HG03457 (cell line): Measurements from ENCODE around the gene CXorf49.
"Not testable (repeated sequence)": the region's sequence is repeated elsewhere in the genome, so short reads cannot be mapped to it uniquely, and the experiment has no call there.

Experiments
- ATAC-seq: cut with Tn5 transposase; IDR thresholded peaks from one replicate; pipeline ENCODE4 v1.9.1; 2021; ENCODE audit warnings: moderate number of reproducible peaks; ENCODE audit not compliant: unreplicated experiment

The CXorf49 gene

DNA sequence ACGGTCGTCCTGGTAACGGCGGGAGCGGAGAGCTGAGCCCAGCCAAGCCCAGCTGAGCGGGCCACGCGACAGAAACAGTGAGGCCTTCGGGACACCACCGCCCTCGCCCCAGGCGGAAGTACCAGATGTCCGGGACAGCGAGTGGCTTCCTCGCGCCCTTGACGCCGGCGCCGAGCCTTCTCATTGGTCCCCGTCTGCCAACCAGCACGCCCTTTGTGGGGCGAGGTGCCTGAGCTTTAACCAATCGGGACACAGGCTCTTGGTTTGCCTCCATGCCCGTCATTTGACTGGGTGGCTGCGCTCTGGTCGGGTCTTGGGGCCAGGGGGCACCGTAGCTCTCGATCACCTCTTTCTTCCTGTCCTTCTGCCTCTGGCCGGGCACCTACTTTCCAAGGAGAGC lies at the start of gene CXorf49:
Gene CXorf49 (minus strand): TSS at position 101 of the 400 bp plus-strand sequence. CDS start 134 bp downstream, outside the sequence.
- ATAC-seq = not testable (repeated sequence)

DNA sequence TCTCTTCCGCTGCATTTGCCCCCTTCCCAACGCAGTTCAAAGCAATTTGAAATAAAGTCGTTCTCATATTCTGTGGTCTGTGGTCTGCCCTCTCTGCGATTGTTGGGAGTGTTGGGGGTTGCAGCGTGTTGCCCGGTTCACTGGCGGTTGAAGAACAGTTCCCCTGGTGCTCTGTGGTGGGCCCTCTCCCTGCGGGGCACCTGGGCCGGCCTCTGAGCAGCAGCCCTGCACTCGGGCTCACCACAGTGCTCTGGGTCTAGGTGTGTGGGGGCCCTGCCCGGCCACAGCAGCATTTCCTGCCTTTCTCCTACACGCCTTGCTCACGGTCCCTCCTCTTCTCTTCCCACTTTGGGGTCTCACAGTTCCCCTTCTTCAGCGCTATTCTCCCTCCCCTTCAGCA lies 49.0 kb upstream of the CXorf49 start:
- not testable (repeated sequence) for ATAC-seq

DNA sequence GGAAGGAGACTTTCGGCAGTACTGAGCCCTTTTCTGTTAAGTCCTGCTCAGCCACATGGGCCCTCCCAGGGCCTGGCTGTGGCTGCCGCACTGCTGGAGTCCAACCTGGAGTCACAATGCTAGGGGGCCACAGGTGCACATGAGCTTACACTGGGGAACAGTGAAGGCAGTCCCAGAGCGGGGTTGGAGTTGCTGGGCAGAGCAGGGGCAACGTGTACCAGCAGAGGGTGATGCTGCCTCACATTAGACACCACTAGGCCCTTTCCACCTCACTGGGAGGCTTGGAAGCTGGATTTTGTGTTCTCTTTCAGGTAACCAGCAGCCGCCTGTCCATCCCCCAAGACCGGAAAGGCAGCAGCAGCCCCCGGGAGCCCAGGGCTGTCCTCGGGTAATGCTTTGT lies 47.5 kb upstream of the CXorf49 start:
- not testable (repeated sequence) for ATAC-seq

DNA sequence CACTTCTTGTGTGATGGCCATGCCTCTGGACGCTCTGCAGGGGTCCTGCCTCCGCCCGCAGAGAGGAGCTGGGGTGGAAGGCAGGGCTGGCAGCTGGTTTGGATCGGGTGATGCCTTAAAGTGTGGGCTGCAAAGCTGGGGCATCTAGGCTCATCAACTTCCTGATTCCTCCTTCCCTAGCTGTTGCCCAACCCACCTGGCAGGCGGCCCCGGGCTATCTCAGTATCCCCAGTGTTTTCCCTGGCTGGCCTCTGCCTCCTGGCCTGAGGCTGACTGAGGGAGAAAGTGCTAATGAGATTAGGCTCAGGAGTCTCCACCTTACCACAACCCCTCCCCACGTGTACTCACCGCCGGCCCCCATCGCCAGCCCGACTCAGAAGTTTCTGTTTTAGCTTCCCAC lies 46.7 kb upstream of the CXorf49 start:
- not testable (repeated sequence) for ATAC-seq

DNA sequence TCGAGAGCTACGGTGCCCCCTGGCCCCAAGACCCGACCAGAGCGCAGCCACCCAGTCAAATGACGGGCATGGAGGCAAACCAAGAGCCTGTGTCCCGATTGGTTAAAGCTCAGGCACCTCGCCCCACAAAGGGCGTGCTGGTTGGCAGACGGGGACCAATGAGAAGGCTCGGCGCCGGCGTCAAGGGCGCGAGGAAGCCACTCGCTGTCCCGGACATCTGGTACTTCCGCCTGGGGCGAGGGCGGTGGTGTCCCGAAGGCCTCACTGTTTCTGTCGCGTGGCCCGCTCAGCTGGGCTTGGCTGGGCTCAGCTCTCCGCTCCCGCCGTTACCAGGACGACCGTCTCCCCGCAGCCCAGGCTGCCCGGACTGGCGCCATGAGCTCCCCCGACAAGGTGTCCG lies 45.0 kb upstream of the CXorf49 start, which contains the start of gene CXorf49B:
Gene CXorf49B (plus strand): TSS at position 301 of the 400 bp plus-strand sequence. CDS start 75 bp downstream, at position 376.
- not testable (repeated sequence) for ATAC-seq

DNA sequence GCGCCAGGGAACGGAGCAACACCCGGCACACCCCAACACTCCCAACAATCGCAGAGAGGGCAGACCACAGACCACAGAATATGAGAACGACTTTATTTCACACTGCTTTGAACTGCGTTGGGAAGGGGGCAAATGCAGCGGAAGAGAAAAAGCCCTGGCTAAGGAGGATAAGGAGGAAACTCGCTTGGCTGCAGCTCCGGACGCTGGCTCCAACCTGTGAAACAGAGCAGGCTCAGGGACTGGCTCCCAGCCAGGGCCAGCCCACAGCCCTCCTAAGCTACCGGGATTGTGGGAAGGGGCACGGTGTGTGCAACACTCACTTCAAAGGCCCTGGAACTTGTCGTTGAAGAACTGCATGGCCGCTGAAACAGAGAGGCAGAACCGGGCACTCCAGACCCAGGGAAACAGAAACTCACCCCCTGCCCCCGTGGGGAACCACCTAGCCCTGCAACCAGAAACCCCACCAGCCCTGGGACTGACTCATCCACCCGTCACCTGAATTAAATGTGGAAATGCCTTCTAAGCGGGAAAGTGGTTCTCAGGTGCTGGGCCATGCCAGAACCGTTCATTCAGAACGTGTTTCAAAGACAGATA lies 42.7 kb upstream of the CXorf49 start:
- not testable (repeated sequence) for ATAC-seq

DNA sequence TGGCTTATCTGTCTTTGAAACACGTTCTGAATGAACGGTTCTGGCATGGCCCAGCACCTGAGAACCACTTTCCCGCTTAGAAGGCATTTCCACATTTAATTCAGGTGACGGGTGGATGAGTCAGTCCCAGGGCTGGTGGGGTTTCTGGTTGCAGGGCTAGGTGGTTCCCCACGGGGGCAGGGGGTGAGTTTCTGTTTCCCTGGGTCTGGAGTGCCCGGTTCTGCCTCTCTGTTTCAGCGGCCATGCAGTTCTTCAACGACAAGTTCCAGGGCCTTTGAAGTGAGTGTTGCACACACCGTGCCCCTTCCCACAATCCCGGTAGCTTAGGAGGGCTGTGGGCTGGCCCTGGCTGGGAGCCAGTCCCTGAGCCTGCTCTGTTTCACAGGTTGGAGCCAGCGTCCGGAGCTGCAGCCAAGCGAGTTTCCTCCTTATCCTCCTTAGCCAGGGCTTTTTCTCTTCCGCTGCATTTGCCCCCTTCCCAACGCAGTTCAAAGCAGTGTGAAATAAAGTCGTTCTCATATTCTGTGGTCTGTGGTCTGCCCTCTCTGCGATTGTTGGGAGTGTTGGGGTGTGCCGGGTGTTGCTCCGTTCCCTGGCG lies 2.3 kb upstream of the CXorf49 start:
- ATAC-seq = not testable (repeated sequence)

DNA sequence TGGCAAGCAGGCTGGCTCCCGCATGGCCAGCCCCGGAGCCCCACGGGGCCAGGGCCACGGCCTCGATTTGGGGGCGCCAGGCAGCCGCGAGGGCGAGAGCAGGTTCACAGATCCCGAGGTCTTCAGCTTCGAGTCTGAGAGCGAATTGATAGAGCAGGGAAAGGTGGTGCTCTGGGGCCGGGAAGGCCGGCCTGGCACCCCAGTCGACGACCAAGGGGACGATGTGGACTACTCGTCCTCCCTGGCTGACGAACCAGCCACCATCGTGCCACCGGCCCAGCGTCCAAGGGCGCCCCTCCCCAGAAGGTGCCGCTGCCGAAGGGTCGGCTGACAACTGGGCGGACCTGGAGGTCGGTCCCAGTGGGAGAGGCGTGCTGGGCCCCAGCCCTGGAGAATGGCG lies 1.1 kb upstream of the CXorf49 start:
- not testable (repeated sequence) for ATAC-seq

DNA sequence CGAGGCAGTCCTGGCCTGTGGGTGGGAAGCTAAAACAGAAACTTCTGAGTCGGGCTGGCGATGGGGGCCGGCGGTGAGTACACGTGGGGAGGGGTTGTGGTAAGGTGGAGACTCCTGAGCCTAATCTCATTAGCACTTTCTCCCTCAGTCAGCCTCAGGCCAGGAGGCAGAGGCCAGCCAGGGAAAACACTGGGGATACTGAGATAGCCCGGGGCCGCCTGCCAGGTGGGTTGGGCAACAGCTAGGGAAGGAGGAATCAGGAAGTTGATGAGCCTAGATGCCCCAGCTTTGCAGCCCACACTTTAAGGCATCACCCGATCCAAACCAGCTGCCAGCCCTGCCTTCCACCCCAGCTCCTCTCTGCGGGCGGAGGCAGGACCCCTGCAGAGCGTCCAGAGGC lies 1.8 kb downstream of the CXorf49 start:
- ATAC-seq = not testable (repeated sequence)

DNA sequence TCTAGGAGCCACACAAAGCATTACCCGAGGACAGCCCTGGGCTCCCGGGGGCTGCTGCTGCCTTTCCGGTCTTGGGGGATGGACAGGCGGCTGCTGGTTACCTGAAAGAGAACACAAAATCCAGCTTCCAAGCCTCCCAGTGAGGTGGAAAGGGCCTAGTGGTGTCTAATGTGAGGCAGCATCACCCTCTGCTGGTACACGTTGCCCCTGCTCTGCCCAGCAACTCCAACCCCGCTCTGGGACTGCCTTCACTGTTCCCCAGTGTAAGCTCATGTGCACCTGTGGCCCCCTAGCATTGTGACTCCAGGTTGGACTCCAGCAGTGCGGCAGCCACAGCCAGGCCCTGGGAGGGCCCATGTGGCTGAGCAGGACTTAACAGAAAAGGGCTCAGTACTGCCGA lies 2.5 kb downstream of the CXorf49 start:
- ATAC-seq = not testable (repeated sequence)

DNA sequence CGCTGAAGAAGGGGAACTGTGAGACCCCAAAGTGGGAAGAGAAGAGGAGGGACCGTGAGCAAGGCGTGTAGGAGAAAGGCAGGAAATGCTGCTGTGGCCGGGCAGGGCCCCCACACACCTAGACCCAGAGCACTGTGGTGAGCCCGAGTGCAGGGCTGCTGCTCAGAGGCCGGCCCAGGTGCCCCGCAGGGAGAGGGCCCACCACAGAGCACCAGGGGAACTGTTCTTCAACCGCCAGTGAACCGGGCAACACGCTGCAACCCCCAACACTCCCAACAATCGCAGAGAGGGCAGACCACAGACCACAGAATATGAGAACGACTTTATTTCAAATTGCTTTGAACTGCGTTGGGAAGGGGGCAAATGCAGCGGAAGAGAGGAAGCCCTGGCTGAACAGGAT lies 4.0 kb downstream of the CXorf49 start:
- not testable (repeated sequence) for ATAC-seq

DNA sequence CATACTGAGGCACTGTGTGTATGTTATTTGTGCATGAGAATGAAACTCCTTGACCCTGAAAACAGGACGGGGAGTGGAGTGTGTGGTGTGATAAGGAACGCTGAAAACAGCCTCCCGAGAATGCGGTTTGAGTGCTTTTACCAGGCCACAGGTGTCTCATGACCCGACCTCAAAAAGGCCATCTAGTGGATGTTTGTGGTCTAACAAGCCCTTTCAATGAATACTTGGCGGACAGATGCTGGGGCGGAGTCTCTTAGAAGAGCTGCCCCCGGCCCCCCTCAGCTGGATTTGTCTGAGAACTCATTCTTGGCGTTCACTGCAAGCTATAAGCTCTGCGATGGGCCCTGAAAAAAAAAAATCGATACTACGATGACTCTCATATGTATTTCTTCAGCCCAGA lies 15.2 kb downstream of the CXorf49 start:
- not testable (repeated sequence) for ATAC-seq

DNA sequence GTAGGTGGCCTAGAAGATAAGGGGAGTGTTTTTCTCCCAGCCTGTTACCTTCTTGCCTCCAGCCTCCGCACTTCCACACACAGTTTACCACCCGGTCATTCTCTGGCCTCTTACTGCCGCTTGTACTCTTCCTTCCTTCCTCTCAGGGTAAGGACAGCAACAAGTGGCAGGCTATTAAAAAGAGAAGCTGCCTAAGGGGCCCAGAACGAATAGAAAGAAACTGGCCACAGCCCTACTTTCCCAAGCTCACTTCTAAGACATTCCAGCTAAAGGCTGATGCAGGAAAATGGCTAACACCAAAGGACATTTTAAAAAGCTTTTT lies 19.1 kb downstream of the CXorf49 start:
- not testable (repeated sequence) for ATAC-seq

DNA sequence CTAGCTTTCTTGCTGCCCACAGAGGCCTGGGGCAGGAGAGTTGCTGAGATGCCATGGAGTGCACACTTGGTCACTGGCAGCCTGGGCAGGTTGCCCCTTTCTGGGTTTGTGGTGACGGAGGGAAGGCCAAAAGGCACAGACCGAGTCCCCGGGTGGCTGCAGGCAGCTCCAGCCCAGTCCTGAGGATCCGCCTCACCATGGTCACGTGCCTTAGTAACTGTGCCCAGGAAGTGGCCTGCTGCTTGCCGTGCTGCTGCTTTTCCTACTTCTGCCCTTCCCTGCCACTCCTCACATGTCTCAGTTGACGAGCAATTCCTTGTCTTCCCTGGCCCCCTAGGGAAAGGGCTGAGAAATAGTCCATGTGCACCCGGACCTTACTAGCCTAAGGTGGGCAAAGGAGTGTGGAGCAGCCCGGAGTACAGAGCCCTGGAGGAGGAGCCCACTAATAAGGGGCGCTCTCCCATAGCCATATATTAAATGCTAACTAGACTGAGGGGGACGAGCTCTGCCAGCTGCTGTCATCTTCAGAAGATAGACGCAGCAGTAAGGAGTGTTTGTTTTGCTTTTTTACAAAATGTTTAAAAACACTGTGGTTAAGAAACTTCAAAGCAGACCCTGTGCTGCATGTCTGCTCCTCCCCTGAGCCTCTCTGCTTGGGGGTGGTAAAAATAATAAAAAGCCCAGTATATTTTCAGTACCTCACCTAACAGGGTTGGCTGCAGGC lies 19.6 kb downstream of the CXorf49 start:
- not testable (repeated sequence) for ATAC-seq

DNA sequence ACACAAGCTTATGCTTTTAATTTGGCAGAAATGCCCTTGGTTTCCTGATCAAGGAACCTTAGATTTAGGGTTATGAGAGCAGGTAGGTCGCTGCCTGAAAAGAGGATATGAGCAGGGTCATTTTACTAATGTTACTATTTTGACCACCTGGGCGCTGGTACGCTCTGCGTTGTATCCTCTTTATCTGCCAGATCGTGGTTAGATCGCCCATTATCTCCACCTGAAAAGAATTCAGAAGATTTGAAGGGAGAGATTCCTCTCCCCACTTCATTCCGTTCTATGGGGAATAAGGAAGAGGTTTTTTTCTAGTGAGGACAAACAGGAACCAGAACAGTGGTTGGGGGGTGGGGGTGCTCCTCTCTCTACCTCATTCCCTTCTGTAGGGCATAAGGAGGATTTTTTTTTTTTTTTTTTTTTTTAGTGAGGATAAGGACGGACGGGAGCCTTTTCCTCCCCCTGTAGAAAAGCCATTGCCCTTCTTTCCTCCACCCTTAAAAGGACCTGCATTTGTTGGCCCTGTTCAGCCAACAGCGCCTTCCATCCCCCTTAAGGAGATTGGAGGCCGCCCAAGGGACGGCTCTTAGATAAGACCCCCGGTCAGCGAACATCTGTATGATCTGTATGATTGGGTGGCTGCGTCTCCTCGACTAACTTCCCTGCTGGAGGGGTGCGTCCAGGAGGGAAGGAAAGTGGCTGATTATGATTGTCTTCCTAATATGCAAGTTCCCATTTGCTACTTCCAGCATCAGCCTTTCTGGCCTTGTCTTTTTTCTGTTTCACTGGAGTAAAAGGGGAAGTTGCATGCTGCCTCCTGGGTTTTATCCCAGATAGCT lies 20.4 kb downstream of the CXorf49 start:
- not testable (repeated sequence) for ATAC-seq

DNA sequence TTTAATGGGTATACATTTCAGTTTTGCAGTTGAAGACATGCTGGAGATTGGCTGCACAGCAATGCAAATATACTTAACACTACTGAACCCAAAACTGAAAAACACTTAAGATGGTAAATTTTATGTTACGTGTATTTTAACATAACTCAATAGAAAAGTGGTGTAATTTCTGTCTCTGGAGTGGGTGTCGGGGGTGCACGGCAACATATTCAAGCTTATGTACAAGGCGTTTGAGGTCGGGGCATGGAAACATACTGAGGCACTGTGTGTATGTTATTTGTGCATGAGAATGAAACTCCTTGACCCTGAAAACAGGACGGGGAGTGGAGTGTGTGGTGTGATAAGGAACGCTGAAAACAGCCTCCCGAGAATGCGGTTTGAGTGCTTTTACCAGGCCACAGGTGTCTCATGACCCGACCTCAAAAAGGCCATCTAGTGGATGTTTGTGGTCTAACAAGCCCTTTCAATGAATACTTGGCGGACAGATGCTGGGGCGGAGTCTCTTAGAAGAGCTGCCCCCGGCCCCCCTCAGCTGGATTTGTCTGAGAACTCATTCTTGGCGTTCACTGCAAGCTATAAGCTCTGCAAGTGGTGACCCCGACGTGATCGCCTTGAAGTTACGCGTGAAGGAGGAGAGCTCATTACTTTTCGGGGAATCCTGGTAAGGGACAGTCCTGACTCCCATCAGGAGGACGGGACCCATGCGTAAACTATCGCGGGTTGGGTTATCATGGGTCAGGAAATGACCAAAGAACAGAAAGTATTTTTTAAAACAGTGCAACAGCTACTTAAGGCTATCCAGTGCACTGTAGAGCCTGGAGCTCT lies 21.2 kb downstream of the CXorf49 start:
- not testable (repeated sequence) for ATAC-seq

DNA sequence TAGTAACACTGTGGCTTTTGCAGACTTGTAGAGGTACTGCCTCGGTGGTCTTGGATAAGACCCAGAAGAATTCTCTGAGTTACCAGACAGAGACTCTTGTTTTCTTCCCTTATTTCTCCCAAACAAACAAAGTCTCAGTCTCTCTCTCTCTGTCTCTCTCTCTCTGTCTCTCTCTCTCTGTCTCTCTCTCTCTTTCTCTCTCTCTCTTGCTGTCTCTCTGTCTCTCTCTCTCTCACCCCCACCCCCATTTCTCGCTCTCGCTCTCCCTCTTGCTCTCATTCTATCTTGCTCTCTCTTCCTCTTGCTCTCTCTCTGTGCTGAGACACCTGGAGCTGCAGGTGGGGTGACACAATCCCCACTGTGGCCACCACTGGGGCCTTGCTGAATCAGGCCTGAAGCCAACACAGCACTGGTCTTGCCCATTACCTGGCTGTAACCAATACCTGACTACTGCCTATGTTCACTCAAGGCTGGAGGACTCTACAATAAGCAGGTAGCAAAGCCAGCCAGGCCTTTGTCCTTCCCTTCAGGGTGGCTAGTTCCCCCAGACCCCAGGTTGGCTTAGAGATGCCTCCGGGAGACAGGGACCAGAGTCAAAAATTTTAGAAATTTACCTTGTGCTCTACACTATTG lies 38.4 kb downstream of the CXorf49 start:
- no peak for ATAC-seq

DNA sequence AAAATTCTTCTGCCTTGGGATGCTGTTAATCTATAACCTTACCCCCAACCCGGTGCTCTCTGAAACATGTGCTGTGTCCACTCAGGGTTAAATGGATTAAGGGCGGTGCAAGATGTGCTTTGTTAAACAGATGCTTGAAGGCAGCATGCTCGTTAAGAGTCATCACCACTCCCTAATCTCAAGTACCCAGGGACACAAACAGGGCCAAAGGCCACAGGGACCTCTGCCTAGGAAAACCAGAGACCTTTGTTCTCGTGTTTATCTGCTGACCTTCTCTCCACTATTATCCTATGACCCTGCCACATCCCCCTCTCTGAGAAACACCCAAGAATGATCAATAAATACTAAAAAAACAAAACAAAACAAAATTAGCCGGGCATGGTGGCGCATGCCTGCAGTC lies 40.9 kb downstream of the CXorf49 start:
- ATAC-seq = not testable (repeated sequence)

DNA sequence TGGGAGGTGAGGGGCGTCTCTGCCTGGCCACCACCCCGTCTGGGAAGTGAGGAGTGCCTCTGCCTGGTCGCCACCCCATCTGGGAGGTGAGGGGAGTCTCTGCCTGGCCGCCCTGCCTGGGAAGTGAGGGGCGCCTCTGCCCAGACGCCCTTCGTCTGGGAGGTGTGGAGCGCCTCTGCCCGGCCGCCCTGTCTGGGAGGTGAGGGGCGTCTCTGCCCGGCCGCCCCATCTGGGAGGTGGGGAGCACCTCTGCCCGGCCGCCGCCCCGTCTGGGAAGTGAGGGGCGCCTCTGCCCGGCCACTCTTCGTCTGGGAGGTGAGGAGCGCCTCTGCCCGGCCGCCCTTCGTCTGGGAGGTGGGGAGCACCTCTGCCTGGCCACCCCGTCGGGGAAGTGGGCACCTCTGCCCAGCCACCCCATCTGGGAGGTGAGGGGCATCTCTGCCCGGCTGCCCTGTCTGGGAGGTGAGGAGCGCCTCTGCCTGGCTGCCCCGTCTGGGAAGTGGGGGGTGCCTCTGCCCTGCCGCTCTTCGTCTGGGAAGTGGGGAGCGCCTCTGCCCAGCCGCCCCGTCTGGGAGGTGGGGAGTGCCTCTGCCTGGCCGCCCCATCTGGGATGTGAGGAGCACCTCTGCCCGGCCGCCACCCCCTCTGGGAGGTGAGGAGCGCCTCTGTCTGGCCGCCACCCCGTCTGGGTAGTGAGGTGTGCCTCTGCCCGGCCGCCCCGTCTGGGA lies 41.9 kb downstream of the CXorf49 start:
- ATAC-seq = not testable (repeated sequence)
